SU-DHL-6 (cell line): ENCODE measurements around the gene ANKHD1.
"Not testable (repeated sequence)": the region's sequence is repeated elsewhere in the genome, so short reads cannot be mapped to it uniquely, and the experiment has no call there.

Source experiments
- H2AFZ ChIP-seq: fragments of 200-600 bp; sonication (generic); 2 replicates; pipeline ENCODE4 v1.6.1; 2014; ENCODE audit warnings: low read depth, mild to moderate bottlenecking, moderate library complexity, mixed read lengths, antibody characterized with exemption, low read length; ENCODE audit not compliant: severe bottlenecking
- H3F3A ChIP-seq: fragments of 200-600 bp; shearing (Covaris generic); 2 replicates; pipeline ENCODE4 v1.6.0; 2016; ENCODE audit warnings: antibody characterized with exemption, mild to moderate bottlenecking; ENCODE audit not compliant: insufficient read depth
- H3K27ac ChIP-seq: fragments of 200-600 bp; sonication (generic); 2 replicates; pipeline ENCODE4 v1.5.1; 2016; ENCODE audit warnings: low read depth, mild to moderate bottlenecking, low read length, moderate library complexity, mixed read lengths
- H3K27me3 ChIP-seq: fragments of 200-600 bp; sonication (generic), shearing (Covaris generic); 2 replicates; pipeline ENCODE4 v1.6.0; 2014; ENCODE audit warnings: mild to moderate bottlenecking, low read length
- H3K36me3 ChIP-seq: fragments of 200-600 bp; sonication (generic); 2 replicates; pipeline ENCODE4 v1.6.1; 2014; ENCODE audit warnings: mild to moderate bottlenecking, low read length, mixed read lengths
- H3K4me2 ChIP-seq: fragments of 300-600, 200-600 bp; shearing (Covaris generic), sonication (generic); 2 replicates; pipeline ENCODE4 v1.6.0; 2014; ENCODE audit warnings: low read length, low read depth, mild to moderate bottlenecking; ENCODE audit not compliant: poor library complexity, severe bottlenecking
- H3K4me3 ChIP-seq: fragments of 200-600 bp; sonication (generic); 2 replicates; pipeline ENCODE4 v1.5.1; 2014; ENCODE audit warnings: antibody characterized with exemption, low read length, mild to moderate bottlenecking, mixed read lengths; ENCODE audit not compliant: insufficient read depth, poor library complexity, severe bottlenecking
- H3K79me2 ChIP-seq: fragments of 200-600 bp; sonication (generic); 2 replicates; pipeline ENCODE4 v1.6.1; 2014; ENCODE audit warnings: mild to moderate bottlenecking, low read length, moderate library complexity; ENCODE audit not compliant: insufficient read depth
- H3K9ac ChIP-seq: fragments of 200-600 bp; sonication (generic); 2 replicates; pipeline ENCODE4 v1.7.0; 2014; ENCODE audit warnings: mild to moderate bottlenecking, low read length
- H3K9me2 ChIP-seq: fragments of 200-600 bp; sonication (generic); replicated peaks from 2 replicates; pipeline ENCODE4 v1.6.1; 2014; ENCODE audit warnings: low read length; ENCODE audit not compliant: insufficient read depth
- H3K9me3 ChIP-seq: fragments of 200-600 bp; sonication (generic); 2 replicates; pipeline ENCODE4 v1.6.1; 2014; ENCODE audit warnings: low read length, mixed read lengths; ENCODE audit not compliant: insufficient read depth
- H4K20me1 ChIP-seq: fragments of 200-600 bp; sonication (generic); 2 replicates; pipeline ENCODE4 v1.6.1; 2014; ENCODE audit warnings: low read depth, mild to moderate bottlenecking, antibody characterized with exemption, low read length, moderate library complexity, mixed read lengths
- CTCF ChIP-seq: fragments of 200-600 bp; sonication (generic); IDR thresholded peaks from one replicate; pipeline ENCODE4 v1.5.1; 2017; ENCODE audit warnings: antibody characterized with exemption, mild to moderate bottlenecking, low read length, moderate library complexity; ENCODE audit not compliant: insufficient read depth, poor library complexity, severe bottlenecking
- EZH2phosphoT487 ChIP-seq: fragments of 200-600 bp; sonication (generic), shearing (Covaris generic); conservative IDR thresholded peaks from 2 replicates; pipeline ENCODE4 v1.6.1; 2018; ENCODE audit warnings: mild to moderate bottlenecking, antibody characterized with exemption, low read length, moderate library complexity, mixed read lengths

Gene ANKHD1

GRCh38 chr5:140481758-140482157 lies 80.1 kb downstream of the ANKHD1 start:
- H3K9ac ChIP-seq = no peak overlapping the region
- no peak for TF ChIP-seq CTCF
- TF ChIP-seq EZH2phosphoT487 = no peak
- H3K79me2 ChIP-seq = no peaks in the 10 kb centered on the region
- no peaks in the 10 kb centered on the region for H3K9me3 ChIP-seq
- peaks cover 49% of the 10 kb centered on the region for H3K36me3 ChIP-seq
- no peak overlapping the region for H3K4me3 ChIP-seq
- peaks cover 9% of the 10 kb centered on the region; the same call in 1 of the 2 replicates for H3F3A ChIP-seq
- no peaks in the 10 kb centered on the region for H3K27me3 ChIP-seq
- H4K20me1 ChIP-seq = no peaks in the 10 kb centered on the region
- no peaks in the 10 kb centered on the region for H3K9me2 ChIP-seq
- no peak overlapping the region for H2AFZ ChIP-seq
- no peak overlapping the region for H3K27ac ChIP-seq
- no peak overlapping the region for H3K4me2 ChIP-seq

GRCh38 chr5:140483055-140483454 lies 81.4 kb downstream of the ANKHD1 start:
- peaks cover 55% of the 10 kb centered on the region for H3K36me3 ChIP-seq
- H3K9me2 ChIP-seq = no peaks in the 10 kb centered on the region
- H3K9me3 ChIP-seq = no peaks in the 10 kb centered on the region
- no peak overlapping the region for H3K4me2 ChIP-seq
- TF ChIP-seq EZH2phosphoT487 = no peak
- no peak for TF ChIP-seq CTCF
- H3K79me2 ChIP-seq = no peaks in the 10 kb centered on the region
- no peak overlapping the region for H2AFZ ChIP-seq
- peaks cover 3% of the 10 kb centered on the region; the same call in 1 of the 2 replicates for H3F3A ChIP-seq
- H3K4me3 ChIP-seq = no peak overlapping the region
- no peaks in the 10 kb centered on the region for H4K20me1 ChIP-seq
- no peak overlapping the region for H3K27ac ChIP-seq
- H3K9ac ChIP-seq = no peak overlapping the region
- H3K27me3 ChIP-seq = no peaks in the 10 kb centered on the region

- not testable (repeated sequence) for H3K9ac ChIP-seq, H3K9me2 ChIP-seq, H3K27me3 ChIP-seq, H2AFZ ChIP-seq, H3F3A ChIP-seq, H3K79me2 ChIP-seq, H3K4me2 ChIP-seq, H3K27ac ChIP-seq, H3K9me3 ChIP-seq, H4K20me1 ChIP-seq, H3K4me3 ChIP-seq
- peaks cover 59% of the 10 kb centered on the region; the same call in 1 of the 2 replicates for H3K36me3 ChIP-seq
Observed at GRCh38 chr5:140488141-140488540, 86.5 kb downstream of the ANKHD1 start.

- TF ChIP-seq EZH2phosphoT487 = no peak
- TF ChIP-seq CTCF = no peak
- Histone ChIP-seq H3K36me3 (peaks cover 57% of the 10 kb centered on the region; the same call in 1 of the 2 replicates), H3K4me3 (no peak overlapping the region), H3F3A (no peaks in the 10 kb centered on the region), H3K27me3 (no peaks in the 10 kb centered on the region), H3K9me2 (no peaks in the 10 kb centered on the region), H3K4me2 (no peak overlapping the region), H3K9ac (no peak overlapping the region), H4K20me1 (no peaks in the 10 kb centered on the region), H2AFZ (no peak overlapping the region), H3K79me2 (no peaks in the 10 kb centered on the region), H3K27ac (no peak overlapping the region), H3K9me3 (no peaks in the 10 kb centered on the region)
Observed at GRCh38 chr5:140488914-140489313, 87.3 kb downstream of the ANKHD1 start.
